ENCODE results near the gene IFT27. TPM values are rescaled to one million over a fixed set of nuclear protein-coding genes. Genes with fewer than 3 reads are reported as not detected.

IFT27 gene
- polyA plus RNA-seq (2012; ENCODE audit: insufficient read depth, insufficient read length, low read depth): 21.9 TPM

- Histone ChIP-seq H3K36me3 (no peaks in the 10 kb centered on the region), H3K27me3 (no peaks in the 10 kb centered on the region), H3K4me1 (no peaks in the 10 kb centered on the region; the same call in 1 of the 2 replicates), H3K4me3 (ENCODE audit: low read depth, low read length) (peak within 1 kb of the TSS; percentile 67), H3K9me3 (no peaks in the 10 kb centered on the region)
- TF ChIP-seq CTCF (IDR thresholded peaks at IDR 0.05; ENCODE audit: low read depth, low read length): no peak
- peak; percentile 98 for DNase-seq
Observed at GRCh38 chr22:36775964-36776669, at the start of gene IFT27. Gene IFT27, minus strand, starts transcription at chr22:36776119. Its CDS starts 412 bp downstream, at chr22:36775707.

- Histone ChIP-seq H3K4me3 (ENCODE audit: low read depth, low read length) (no peak overlapping the region), H3K27me3 (peaks cover 11% of the 10 kb centered on the region; the same call in 1 of the 2 replicates), H3K4me1 (no peaks in the 10 kb centered on the region), H3K9me3 (no peaks in the 10 kb centered on the region), H3K36me3 (no peaks in the 10 kb centered on the region)
- no peak for TF ChIP-seq CTCF (IDR thresholded peaks at IDR 0.05; ENCODE audit: low read depth, low read length)
- no peak for DNase-seq
Observed at GRCh38 chr22:36824655-36825054, 48.7 kb upstream of the IFT27 start.

DNA sequence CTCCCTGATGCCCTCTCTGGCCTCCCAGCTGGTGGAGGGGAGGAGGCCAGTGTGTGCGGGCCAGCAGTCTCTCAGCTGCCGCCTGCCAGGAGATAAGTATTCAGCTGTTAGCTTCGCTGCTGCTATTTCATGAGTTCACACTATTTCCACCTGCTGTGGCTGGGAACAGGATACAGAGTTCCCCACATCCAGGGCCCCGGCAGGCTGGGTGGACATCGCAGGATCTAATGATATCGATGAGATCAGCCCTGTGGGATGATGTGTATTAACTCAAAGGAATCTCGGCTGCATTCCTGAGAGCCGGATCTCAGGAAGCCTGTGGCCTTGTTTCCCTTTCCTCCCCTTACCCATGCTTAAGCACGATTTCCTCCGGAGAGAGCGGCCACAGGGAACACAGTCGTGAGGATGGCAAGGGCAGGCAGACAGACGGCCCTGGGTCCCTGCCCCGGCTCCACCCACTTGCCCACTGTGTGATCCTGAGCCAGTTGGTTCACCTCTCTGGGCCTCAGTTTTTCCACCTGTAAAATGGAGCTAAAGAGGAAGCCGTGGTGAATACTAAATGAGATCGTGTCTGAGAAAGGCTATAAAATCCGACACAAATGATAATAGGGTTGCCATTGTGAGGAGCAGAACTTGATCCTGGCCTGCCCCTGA lies 47.4 kb upstream of the IFT27 start:
- Histone ChIP-seq H3K9me3 (no peaks in the 10 kb centered on the region), H3K27me3 (peaks cover 17% of the 10 kb centered on the region), H3K4me1 (no peaks in the 10 kb centered on the region), H3K36me3 (no peaks in the 10 kb centered on the region), H3K4me3 (ENCODE audit: low read depth, low read length) (no peak overlapping the region)
- no peak for TF ChIP-seq CTCF (IDR thresholded peaks at IDR 0.05; ENCODE audit: low read depth, low read length)
- no peak for DNase-seq

- H3K36me3 ChIP-seq: no peaks in the 10 kb centered on the region
Observed at GRCh38 chr22:36822581-36822980, 46.7 kb upstream of the IFT27 start.

DNA sequence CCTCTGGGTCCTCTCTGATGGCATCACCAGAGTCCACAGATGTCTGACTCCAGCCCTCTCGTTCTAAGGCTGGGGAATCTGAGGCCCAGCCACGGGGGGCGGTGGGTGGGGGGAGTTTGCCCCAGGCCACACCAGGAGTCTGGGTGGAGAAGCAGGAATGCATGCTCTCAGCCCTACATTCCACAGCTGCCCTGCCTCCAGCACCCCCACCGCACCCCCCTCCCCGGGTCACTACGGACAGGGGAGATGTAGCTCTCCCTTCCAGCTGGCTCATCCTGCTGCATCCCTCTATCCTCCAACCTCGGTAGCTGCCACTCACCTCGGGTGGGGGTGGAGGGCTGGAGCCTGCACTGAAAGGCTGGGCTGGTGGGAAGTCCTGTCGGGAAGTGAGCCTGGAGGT lies 43.2 kb upstream of the IFT27 start:
- H3K4me3 ChIP-seq (ENCODE audit: low read depth, low read length): no peak overlapping the region
- no peak for DNase-seq
- no peaks in the 10 kb centered on the region for H3K36me3 ChIP-seq
- no peaks in the 10 kb centered on the region for H3K4me1 ChIP-seq
- H3K9me3 ChIP-seq: no peaks in the 10 kb centered on the region
- peaks cover 59% of the 10 kb centered on the region for H3K27me3 ChIP-seq
- TF ChIP-seq CTCF (IDR thresholded peaks at IDR 0.05; ENCODE audit: low read depth, low read length): no peak

More at GRCh38 chr22:36822581-36822980, 46.7 kb upstream of the IFT27 start:
- Histone ChIP-seq H3K9me3 (no peaks in the 10 kb centered on the region), H3K27me3 (peaks cover 24% of the 10 kb centered on the region), H3K4me1 (no peaks in the 10 kb centered on the region), H3K4me3 (ENCODE audit: low read depth, low read length) (no peak overlapping the region)
- no peak for TF ChIP-seq CTCF (IDR thresholded peaks at IDR 0.05; ENCODE audit: low read depth, low read length)
- DNase-seq: no peak
